H1 (cell line): ENCODE results near the gene SYTL2. TPM values are rescaled to one million over a fixed set of nuclear protein-coding genes. Genes with fewer than 3 reads are reported as not detected.

ENCODE experiments used
- BACH1 ChIP-seq: IDR thresholded peaks from 2 replicates; pipeline ENCODE4 v1.6.1; 2012; ENCODE audit warnings: low read length, improper control_type of control experiment
- CHD1 ChIP-seq: IDR thresholded peaks from 2 replicates; pipeline ENCODE4 v1.6.1; 2012; ENCODE audit warnings: low read depth, low read length, improper control_type of control experiment
- CTBP2 ChIP-seq: IDR thresholded peaks from 2 replicates; pipeline ENCODE4 v1.7.0; 2011; ENCODE audit warnings: borderline replicate concordance, mild to moderate bottlenecking, moderate library complexity, mixed read lengths, low read length; ENCODE audit not compliant: insufficient read depth, insufficient read length
- EGR1 ChIP-seq: IDR thresholded peaks from 2 replicates; pipeline ENCODE4 v1.6.1; 2011; ENCODE audit warnings: low read depth, low read length, borderline replicate concordance
- GABPA ChIP-seq: IDR thresholded peaks from 2 replicates; pipeline ENCODE4 v1.6.1; 2011; ENCODE audit warnings: mild to moderate bottlenecking, low read length, moderate library complexity, borderline replicate concordance; ENCODE audit not compliant: insufficient read depth
- KDM4A ChIP-seq: IDR thresholded peaks from one replicate; pipeline ENCODE4 v1.7.1; 2012; ENCODE audit warnings: low read depth, mild to moderate bottlenecking, moderate library complexity, low read length, inconsistent platforms; ENCODE audit not compliant: severe bottlenecking
- POLR2A ChIP-seq, 2 experiments: IDR thresholded peaks; 1 replicate in 1 of 2; 2 replicates in 1 of 2; pipeline ENCODE4 v1.6.1; 2011; ENCODE audit warnings: low read depth in 2 of 2, low read length in 2 of 2, mild to moderate bottlenecking in 2 of 2; ENCODE audit errors: control extremely low read depth in 1 of 2
- RFX5 ChIP-seq: IDR thresholded peaks from 2 replicates; pipeline ENCODE4 v1.6.1; 2011; ENCODE audit warnings: low read depth, low read length, improper control_type of control experiment, borderline replicate concordance
- TEAD4 ChIP-seq: IDR thresholded peaks from 2 replicates; pipeline ENCODE4 v1.6.1; 2012; ENCODE audit warnings: low read depth, low read length, inconsistent platforms, mixed read lengths
- ZNF274 ChIP-seq: IDR thresholded peaks from 2 replicates; pipeline ENCODE4 v1.7.0; 2012; ENCODE audit warnings: low read length, borderline replicate concordance; ENCODE audit errors: extremely low read depth
- polyA plus RNA-seq, 7 experiments: library from polyadenylated mRNA; depleted of rRNA in 3 of 7; stranded (reverse) in 5 of 7; unstranded in 2 of 7; fragments of >200 nt in 5 of 7; fragments of 200-250 nt in 2 of 7; gene quantifications; 1 replicate in 5 of 7; 2 replicates in 1 of 7; 4 replicates in 1 of 7; pipeline versions ENCODE4 v1.2.1 to v1.2.3, GENCODE V29; 2011 to 2013; ENCODE audit warnings: missing spikeins in 2 of 7, mixed read lengths in 2 of 7
- total RNA-seq: library from RNA; stranded (reverse); fragmentation: NEBNext Ultra II Directional; extraction: Animal tissue kit (Norgen Biotek cat#: 25700); gene quantifications from 2 replicates; pipeline ENCODE4 v1.2.1, GENCODE V29; 2021
- TF ChIP-seq, protein P1 (sequence below): fragments of 300-600 bp; sonication (generic); IDR thresholded peaks from 2 replicates; pipeline ENCODE4 v1.7.1; 2012; ENCODE audit warnings: low read length, moderate library complexity, mild to moderate bottlenecking, inconsistent platforms; ENCODE audit not compliant: insufficient replicate concordance
- TF ChIP-seq, protein P2 (sequence below): IDR thresholded peaks from 2 replicates; pipeline ENCODE4 v1.6.1; 2012; ENCODE audit warnings: inconsistent platforms

Gene SYTL2
- total and polyA plus RNA-seq, 2 of the 8 experiments (the other 6 are each of a cell fraction or from before 2014, with no cell fraction given): 1.3 to 9.1 TPM

GRCh38 chr11:85704967-85705366, 106.0 kb downstream of the SYTL2 start (continued):
- TF ChIP-seq, protein P1, sequence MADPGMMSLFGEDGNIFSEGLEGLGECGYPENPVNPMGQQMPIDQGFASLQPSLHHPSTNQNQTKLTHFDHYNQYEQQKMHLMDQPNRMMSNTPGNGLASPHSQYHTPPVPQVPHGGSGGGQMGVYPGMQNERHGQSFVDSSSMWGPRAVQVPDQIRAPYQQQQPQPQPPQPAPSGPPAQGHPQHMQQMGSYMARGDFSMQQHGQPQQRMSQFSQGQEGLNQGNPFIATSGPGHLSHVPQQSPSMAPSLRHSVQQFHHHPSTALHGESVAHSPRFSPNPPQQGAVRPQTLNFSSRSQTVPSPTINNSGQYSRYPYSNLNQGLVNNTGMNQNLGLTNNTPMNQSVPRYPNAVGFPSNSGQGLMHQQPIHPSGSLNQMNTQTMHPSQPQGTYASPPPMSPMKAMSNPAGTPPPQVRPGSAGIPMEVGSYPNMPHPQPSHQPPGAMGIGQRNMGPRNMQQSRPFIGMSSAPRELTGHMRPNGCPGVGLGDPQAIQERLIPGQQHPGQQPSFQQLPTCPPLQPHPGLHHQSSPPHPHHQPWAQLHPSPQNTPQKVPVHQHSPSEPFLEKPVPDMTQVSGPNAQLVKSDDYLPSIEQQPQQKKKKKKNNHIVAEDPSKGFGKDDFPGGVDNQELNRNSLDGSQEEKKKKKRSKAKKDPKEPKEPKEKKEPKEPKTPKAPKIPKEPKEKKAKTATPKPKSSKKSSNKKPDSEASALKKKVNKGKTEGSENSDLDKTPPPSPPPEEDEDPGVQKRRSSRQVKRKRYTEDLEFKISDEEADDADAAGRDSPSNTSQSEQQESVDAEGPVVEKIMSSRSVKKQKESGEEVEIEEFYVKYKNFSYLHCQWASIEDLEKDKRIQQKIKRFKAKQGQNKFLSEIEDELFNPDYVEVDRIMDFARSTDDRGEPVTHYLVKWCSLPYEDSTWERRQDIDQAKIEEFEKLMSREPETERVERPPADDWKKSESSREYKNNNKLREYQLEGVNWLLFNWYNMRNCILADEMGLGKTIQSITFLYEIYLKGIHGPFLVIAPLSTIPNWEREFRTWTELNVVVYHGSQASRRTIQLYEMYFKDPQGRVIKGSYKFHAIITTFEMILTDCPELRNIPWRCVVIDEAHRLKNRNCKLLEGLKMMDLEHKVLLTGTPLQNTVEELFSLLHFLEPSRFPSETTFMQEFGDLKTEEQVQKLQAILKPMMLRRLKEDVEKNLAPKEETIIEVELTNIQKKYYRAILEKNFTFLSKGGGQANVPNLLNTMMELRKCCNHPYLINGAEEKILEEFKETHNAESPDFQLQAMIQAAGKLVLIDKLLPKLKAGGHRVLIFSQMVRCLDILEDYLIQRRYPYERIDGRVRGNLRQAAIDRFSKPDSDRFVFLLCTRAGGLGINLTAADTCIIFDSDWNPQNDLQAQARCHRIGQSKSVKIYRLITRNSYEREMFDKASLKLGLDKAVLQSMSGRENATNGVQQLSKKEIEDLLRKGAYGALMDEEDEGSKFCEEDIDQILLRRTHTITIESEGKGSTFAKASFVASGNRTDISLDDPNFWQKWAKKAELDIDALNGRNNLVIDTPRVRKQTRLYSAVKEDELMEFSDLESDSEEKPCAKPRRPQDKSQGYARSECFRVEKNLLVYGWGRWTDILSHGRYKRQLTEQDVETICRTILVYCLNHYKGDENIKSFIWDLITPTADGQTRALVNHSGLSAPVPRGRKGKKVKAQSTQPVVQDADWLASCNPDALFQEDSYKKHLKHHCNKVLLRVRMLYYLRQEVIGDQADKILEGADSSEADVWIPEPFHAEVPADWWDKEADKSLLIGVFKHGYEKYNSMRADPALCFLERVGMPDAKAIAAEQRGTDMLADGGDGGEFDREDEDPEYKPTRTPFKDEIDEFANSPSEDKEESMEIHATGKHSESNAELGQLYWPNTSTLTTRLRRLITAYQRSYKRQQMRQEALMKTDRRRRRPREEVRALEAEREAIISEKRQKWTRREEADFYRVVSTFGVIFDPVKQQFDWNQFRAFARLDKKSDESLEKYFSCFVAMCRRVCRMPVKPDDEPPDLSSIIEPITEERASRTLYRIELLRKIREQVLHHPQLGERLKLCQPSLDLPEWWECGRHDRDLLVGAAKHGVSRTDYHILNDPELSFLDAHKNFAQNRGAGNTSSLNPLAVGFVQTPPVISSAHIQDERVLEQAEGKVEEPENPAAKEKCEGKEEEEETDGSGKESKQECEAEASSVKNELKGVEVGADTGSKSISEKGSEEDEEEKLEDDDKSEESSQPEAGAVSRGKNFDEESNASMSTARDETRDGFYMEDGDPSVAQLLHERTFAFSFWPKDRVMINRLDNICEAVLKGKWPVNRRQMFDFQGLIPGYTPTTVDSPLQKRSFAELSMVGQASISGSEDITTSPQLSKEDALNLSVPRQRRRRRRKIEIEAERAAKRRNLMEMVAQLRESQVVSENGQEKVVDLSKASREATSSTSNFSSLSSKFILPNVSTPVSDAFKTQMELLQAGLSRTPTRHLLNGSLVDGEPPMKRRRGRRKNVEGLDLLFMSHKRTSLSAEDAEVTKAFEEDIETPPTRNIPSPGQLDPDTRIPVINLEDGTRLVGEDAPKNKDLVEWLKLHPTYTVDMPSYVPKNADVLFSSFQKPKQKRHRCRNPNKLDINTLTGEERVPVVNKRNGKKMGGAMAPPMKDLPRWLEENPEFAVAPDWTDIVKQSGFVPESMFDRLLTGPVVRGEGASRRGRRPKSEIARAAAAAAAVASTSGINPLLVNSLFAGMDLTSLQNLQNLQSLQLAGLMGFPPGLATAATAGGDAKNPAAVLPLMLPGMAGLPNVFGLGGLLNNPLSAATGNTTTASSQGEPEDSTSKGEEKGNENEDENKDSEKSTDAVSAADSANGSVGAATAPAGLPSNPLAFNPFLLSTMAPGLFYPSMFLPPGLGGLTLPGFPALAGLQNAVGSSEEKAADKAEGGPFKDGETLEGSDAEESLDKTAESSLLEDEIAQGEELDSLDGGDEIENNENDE: no peak
- TF ChIP-seq POLR2A (IDR thresholded peaks at IDR 0.05; ENCODE audit: control extremely low read depth in 1 of 2, low read depth in 2 of 2, low read length in 2 of 2) (no peak), TEAD4 (no peak), KDM4A (no peak), BACH1 (no peak), CTBP2 (no peak), GABPA (no peak), CHD1 (no peak), EGR1 (no peak), RFX5 (no peak), ZNF274 (no peak)
- TF ChIP-seq, protein P2, sequence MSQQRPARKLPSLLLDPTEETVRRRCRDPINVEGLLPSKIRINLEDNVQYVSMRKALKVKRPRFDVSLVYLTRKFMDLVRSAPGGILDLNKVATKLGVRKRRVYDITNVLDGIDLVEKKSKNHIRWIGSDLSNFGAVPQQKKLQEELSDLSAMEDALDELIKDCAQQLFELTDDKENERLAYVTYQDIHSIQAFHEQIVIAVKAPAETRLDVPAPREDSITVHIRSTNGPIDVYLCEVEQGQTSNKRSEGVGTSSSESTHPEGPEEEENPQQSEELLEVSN: no peak
